Keratinocyte (primary cell): ENCODE results near the gene GUCA2A.

ENCODE experiments used
- CTCF ChIP-seq, 3 experiments: IDR thresholded peaks in 1 of 3; conservative IDR thresholded peaks in 1 of 3; optimal IDR thresholded peaks in 1 of 3; 2 replicates in 2 of 3; 3 replicates in 1 of 3; pipeline versions ENCODE3 to v1.5.1; 2011; ENCODE audit warnings: low read length in 3 of 3, mild to moderate bottlenecking in 3 of 3, moderate library complexity in 2 of 3, control low read depth in 1 of 3, inconsistent platforms in 1 of 3; ENCODE audit not compliant: insufficient read depth in 2 of 3; ENCODE audit errors: extremely low read depth in 1 of 3
- EZH2 ChIP-seq: IDR thresholded peaks from one replicate; pipeline ENCODE4 v1.6.1; 2012; ENCODE audit warnings: inconsistent platforms, mild to moderate bottlenecking, low read length, moderate library complexity

DNA sequence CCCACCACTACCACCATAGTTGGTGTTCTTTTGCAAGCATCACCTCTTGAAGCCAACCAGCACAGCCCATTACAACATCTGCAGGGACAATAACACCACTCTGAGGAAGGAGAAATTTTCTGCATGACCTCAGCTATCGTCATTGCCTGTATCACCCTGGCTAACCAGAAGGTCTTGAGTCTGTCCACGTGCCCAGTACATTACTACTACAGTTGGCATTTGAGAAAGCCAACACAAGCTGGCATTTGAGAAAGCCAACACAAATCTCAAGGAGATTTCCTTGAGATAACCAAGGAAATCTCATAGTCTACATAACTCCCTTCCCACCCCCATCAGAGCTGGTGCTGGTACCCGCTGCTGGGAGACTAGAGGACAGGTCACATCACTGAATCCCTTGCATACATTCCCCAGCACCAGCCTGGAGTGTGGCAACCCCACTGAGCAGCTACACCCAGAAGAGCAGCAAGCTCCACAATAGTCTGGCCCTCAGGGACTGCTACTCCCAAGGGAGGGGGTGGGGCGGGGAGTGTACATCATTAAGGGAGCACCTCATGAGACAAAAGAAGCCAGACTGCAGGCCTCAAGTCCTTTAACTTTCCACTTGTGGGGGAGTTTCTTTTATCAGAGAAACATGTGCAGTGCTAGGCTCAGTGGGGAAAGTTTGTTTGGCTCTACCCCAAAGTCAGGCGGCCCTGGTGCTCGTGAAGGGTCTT lies 46.0 kb upstream of the GUCA2A start:
- no peak for TF ChIP-seq CTCF (optimal IDR thresholded peaks at IDR 0.05 in 1 of 3, IDR thresholded peaks at IDR 0.05 in 1 of 3, conservative IDR thresholded peaks at IDR 0.05 in 1 of 3; ENCODE audit: extremely low read depth in 1 of 3, insufficient read depth in 2 of 3, low read length in 3 of 3)
- TF ChIP-seq EZH2, result no peak
